Astrocyte (in vitro differentiated cells and primary cell): ENCODE results near the gene ITPR2. TPM values are rescaled to one million over a fixed set of nuclear protein-coding genes. Genes with fewer than 3 reads are reported as not detected.

Source experiments
- DNase-seq: peaks from one replicate; pipeline ENCODE4 v3.0.0-alpha.2; 2010; ENCODE audit warnings: low read depth
- FAIRE-seq: peaks from 2 replicates; lab custom pipeline; 2011; peaks lifted over from hg19 to GRCh38; lab: Jason Lieb, UNC
- H2AFZ ChIP-seq: 2 replicates; pipeline ENCODE4 v1.6.0; 2012; ENCODE audit warnings: low read depth, low read length, inconsistent platforms
- H3K27ac ChIP-seq: 2 replicates; pipeline ENCODE4 v1.5.1; 2011; ENCODE audit warnings: low read depth, low read length, inconsistent platforms
- H3K27me3 ChIP-seq: 2 replicates; pipeline ENCODE4 v1.6.0; 2011; ENCODE audit warnings: low read length, inconsistent platforms; ENCODE audit not compliant: insufficient read depth
- H3K36me3 ChIP-seq: 2 replicates; pipeline ENCODE4 v1.5.1; 2011; ENCODE audit warnings: low read length, inconsistent platforms; ENCODE audit not compliant: insufficient read depth
- H3K4me1 ChIP-seq: 2 replicates; pipeline ENCODE4 v1.5.1; 2011; ENCODE audit warnings: low read length, inconsistent platforms; ENCODE audit not compliant: insufficient read depth
- H3K4me2 ChIP-seq: 2 replicates; pipeline ENCODE4 v1.6.0; 2012; ENCODE audit warnings: low read length, inconsistent platforms
- H3K4me3 ChIP-seq: 2 replicates; pipeline ENCODE4 v1.5.1; 2011; ENCODE audit warnings: low read depth, mild to moderate bottlenecking, low read length, inconsistent platforms; ENCODE audit not compliant: insufficient read depth
- H3K79me2 ChIP-seq: 2 replicates; pipeline ENCODE4 v1.6.0; 2012; ENCODE audit warnings: mild to moderate bottlenecking, low read length, inconsistent platforms; ENCODE audit not compliant: insufficient read depth
- H3K9ac ChIP-seq: 2 replicates; pipeline ENCODE4 v1.6.0; 2012; ENCODE audit warnings: mild to moderate bottlenecking, low read length, inconsistent platforms
- H3K9me3 ChIP-seq: 2 replicates; pipeline ENCODE4 v1.5.1; 2012; ENCODE audit warnings: low read depth, mild to moderate bottlenecking, low read length, inconsistent platforms; ENCODE audit not compliant: insufficient read depth
- H4K20me1 ChIP-seq: 2 replicates; pipeline ENCODE4 v1.6.0; 2012; ENCODE audit warnings: low read length, inconsistent platforms; ENCODE audit not compliant: insufficient read depth
- H3K27ac Mint-ChIP-seq: one replicate; pipeline ENCODE4 v1.8.0; 2021; ENCODE audit warnings: mild to moderate bottlenecking, mixed read lengths; ENCODE audit not compliant: unreplicated experiment
- H3K27me3 Mint-ChIP-seq: one replicate; pipeline ENCODE4 v1.8.0; 2021; ENCODE audit warnings: low read depth, mixed read lengths; ENCODE audit not compliant: unreplicated experiment
- H3K36me3 Mint-ChIP-seq: one replicate; pipeline ENCODE4 v1.8.0; 2021; ENCODE audit warnings: low read depth, mixed read lengths; ENCODE audit not compliant: unreplicated experiment
- H3K4me1 Mint-ChIP-seq: one replicate; pipeline ENCODE4 v1.8.0; 2021; ENCODE audit warnings: low read depth, mixed read lengths; ENCODE audit not compliant: unreplicated experiment
- H3K4me3 Mint-ChIP-seq: one replicate; pipeline ENCODE4 v1.8.0; 2021; ENCODE audit warnings: mild to moderate bottlenecking, moderate library complexity, mixed read lengths; ENCODE audit not compliant: unreplicated experiment
- H3K9me3 Mint-ChIP-seq: one replicate; pipeline ENCODE4 v1.8.0; 2021; ENCODE audit warnings: mild to moderate bottlenecking, mixed read lengths; ENCODE audit not compliant: unreplicated experiment
- EZH2 ChIP-seq: IDR thresholded peaks from 2 replicates; pipeline ENCODE4 v1.6.1; 2012; ENCODE audit warnings: mild to moderate bottlenecking, low read length, inconsistent platforms; ENCODE audit not compliant: insufficient read depth
- total RNA-seq: library from RNA; stranded (reverse); gene quantifications from 2 replicates; pipeline ENCODE4 v1.2.1, GENCODE V29; 2021
- TF ChIP-seq, protein P1 (sequence below): IDR thresholded peaks from 2 replicates; pipeline ENCODE4 v1.5.1; 2011; ENCODE audit warnings: low read depth, mild to moderate bottlenecking, inconsistent platforms, low read length, moderate library complexity; ENCODE audit not compliant: insufficient read depth

Gene ITPR2
- total RNA-seq, 1 donor from 2014 or later: 24.4 TPM

DNA sequence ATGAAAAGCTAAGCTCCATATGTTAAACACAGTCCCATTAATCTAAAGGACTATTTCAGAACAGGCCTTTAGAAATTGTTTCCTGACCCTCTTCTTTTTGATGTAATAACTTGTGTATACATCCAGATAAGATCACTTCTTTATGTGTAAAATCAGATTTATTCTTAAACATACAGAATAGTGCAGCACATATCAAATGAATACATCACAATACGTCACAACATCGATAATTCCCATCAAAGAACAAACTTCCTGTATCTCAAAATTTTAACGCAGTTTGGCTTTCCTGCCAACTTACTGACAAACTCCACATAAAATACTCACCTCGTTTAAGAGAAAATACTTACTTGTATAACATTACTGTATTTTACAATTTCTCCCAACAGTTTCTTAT, 108.7 kb downstream of the ITPR2 start:
- Mint-ChIP-seq H3K4me3 (no peak overlapping the region), H3K27me3 (no peaks in the 10 kb centered on the region), H3K4me1 (peaks cover 26% of the 10 kb centered on the region), H3K36me3 (no peaks in the 10 kb centered on the region), H3K27ac (peak overlapping the region; percentile 79), H3K9me3 (no peaks in the 10 kb centered on the region)
- Histone ChIP-seq H3K4me2 (peak overlapping the region; percentile 79), H3K9ac (peak overlapping the region; percentile 69), H3K9me3 (no peaks in the 10 kb centered on the region), H4K20me1 (no peaks in the 10 kb centered on the region), H3K4me1 (peaks cover 9% of the 10 kb centered on the region), H3K27me3 (no peaks in the 10 kb centered on the region), H3K4me3 (peak overlapping the region; percentile 27), H3K79me2 (no peaks in the 10 kb centered on the region), H2AFZ (no peak overlapping the region), H3K36me3 (no peaks in the 10 kb centered on the region), H3K27ac (peak overlapping the region; percentile 89)
- DNase-seq (no peak), FAIRE-seq (no peak)
- TF ChIP-seq EZH2: no peak
- TF ChIP-seq, protein P1, sequence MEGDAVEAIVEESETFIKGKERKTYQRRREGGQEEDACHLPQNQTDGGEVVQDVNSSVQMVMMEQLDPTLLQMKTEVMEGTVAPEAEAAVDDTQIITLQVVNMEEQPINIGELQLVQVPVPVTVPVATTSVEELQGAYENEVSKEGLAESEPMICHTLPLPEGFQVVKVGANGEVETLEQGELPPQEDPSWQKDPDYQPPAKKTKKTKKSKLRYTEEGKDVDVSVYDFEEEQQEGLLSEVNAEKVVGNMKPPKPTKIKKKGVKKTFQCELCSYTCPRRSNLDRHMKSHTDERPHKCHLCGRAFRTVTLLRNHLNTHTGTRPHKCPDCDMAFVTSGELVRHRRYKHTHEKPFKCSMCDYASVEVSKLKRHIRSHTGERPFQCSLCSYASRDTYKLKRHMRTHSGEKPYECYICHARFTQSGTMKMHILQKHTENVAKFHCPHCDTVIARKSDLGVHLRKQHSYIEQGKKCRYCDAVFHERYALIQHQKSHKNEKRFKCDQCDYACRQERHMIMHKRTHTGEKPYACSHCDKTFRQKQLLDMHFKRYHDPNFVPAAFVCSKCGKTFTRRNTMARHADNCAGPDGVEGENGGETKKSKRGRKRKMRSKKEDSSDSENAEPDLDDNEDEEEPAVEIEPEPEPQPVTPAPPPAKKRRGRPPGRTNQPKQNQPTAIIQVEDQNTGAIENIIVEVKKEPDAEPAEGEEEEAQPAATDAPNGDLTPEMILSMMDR: no peak

DNA sequence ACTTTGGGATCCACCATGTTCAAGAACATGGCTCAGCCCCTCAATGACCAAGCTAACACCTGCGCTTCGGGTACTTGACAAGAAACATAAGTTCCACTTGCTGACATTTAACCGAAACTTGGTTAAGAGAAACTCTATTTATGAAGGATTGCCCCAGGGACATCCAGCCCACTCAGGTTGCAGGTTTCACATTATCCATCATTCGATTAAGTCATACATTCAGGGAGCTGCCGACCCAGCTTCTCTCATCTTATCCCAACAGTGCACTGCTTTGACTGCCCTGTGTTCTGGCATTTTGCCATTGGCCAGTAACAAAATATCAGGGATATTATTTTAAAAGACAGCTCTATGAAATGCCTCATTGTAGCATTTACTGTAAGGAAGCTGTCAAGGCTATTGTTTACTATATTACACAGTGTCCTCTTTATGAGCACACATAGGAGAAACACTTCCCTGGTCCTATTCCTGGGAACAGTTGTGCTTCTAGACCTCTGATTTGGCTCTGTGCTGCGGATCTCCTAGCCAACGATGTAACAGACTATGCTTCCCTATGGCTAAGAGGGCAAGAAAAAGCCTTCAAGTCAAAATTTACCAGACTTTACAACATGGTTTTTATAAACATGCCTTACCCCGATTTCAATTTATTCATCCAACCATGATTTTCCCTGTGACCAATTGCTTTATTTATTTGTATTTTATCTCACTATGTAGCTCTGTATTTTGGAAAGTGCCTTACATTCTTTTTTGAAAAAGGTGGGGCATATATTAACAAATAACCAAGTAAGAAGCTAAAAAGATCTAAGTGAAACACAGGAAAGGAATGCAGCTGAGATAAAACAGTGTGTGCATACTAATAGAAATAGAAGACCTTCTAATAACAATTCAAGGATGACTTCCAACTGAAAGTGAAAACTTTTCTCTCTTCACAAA, 109.3 kb downstream of the ITPR2 start:
- Histone ChIP-seq H3K36me3 (no peaks in the 10 kb centered on the region), H3K79me2 (no peaks in the 10 kb centered on the region), H3K4me1 (peaks cover 9% of the 10 kb centered on the region), H3K9ac (peak overlapping the region; percentile 69), H4K20me1 (no peaks in the 10 kb centered on the region), H3K4me3 (peak overlapping the region; percentile 27), H3K9me3 (no peaks in the 10 kb centered on the region), H2AFZ (peak overlapping the region; percentile 28), H3K27me3 (no peaks in the 10 kb centered on the region), H3K4me2 (peak overlapping the region; percentile 79), H3K27ac (peak overlapping the region; percentile 89)
- TF ChIP-seq, protein P1: no peak
- no peak for TF ChIP-seq EZH2
- DNase-seq (peak; percentile 88), FAIRE-seq (peak; percentile 20)
- H3K4me3 Mint-ChIP-seq: no peak overlapping the region
- no peaks in the 10 kb centered on the region for H3K27me3 Mint-ChIP-seq
- no peaks in the 10 kb centered on the region for H3K36me3 Mint-ChIP-seq
- H3K9me3 Mint-ChIP-seq: no peaks in the 10 kb centered on the region
- H3K4me1 Mint-ChIP-seq: peaks cover 26% of the 10 kb centered on the region
- peak overlapping the region; percentile 79 for H3K27ac Mint-ChIP-seq

DNA sequence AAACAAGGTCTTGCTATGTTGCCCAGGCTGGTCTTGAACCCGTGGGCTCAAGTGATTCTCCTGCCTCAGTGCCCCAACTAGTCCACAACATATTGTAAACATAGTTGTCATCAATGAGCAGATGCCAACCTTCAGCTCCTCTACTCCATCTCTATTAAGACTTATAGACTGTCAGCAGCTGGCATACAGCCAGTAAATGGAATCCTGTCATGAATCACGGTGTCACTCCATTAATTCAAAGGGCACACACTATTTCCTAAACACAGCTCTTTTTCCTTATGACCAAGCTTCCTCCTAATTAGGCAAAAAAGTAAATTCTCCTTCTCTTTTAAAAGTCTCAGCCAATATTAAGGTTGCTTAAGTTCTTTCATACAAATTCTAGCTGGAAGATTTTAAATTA, 111.2 kb downstream of the ITPR2 start:
- Histone ChIP-seq H3K27ac (no peak overlapping the region), H3K79me2 (no peaks in the 10 kb centered on the region), H3K4me3 (no peak overlapping the region), H3K27me3 (no peaks in the 10 kb centered on the region), H3K9ac (no peak overlapping the region), H3K36me3 (no peaks in the 10 kb centered on the region), H3K4me2 (no peak overlapping the region), H3K9me3 (no peaks in the 10 kb centered on the region), H4K20me1 (no peaks in the 10 kb centered on the region), H3K4me1 (peaks cover 9% of the 10 kb centered on the region), H2AFZ (no peak overlapping the region)
- no peak for FAIRE-seq
- Mint-ChIP-seq H3K9me3 (no peaks in the 10 kb centered on the region), H3K4me1 (peaks cover 18% of the 10 kb centered on the region), H3K36me3 (no peaks in the 10 kb centered on the region), H3K4me3 (no peak overlapping the region), H3K27ac (no peak overlapping the region), H3K27me3 (no peaks in the 10 kb centered on the region)
- TF ChIP-seq, protein P1: no peak
- no peak for TF ChIP-seq EZH2
- DNase-seq: no peak
